Measurements from ENCODE around the gene RELN.
"Not testable (repeated sequence)": the region's sequence is repeated elsewhere in the genome, so short reads cannot be mapped to it uniquely, and the experiment has no call there.

GRCh38 chr7:103787041-103787440, 202.4 kb downstream of the RELN start:
- not testable (repeated sequence) for TF ChIP-seq PAX5 (IDR thresholded peaks at IDR 0.05; ENCODE audit: insufficient read depth, low read length, severe bottlenecking); POLR2A (IDR thresholded peaks at IDR 0.05; ENCODE audit: low read depth, low read length); SPI1 (IDR thresholded peaks at IDR 0.05; ENCODE audit: low read depth, low read length); TAF1 (IDR thresholded peaks at IDR 0.05; ENCODE audit: low read depth, low read length); POLR2AphosphoS5 (IDR thresholded peaks at IDR 0.05; ENCODE audit: low read depth, low read length)
